HepG2 (cell line): ENCODE measurements around the gene XPO1. TPM values are rescaled to one million over a fixed set of nuclear protein-coding genes. Genes with fewer than 3 reads are reported as not detected.

Source experiments
- CBFB ChIP-seq: sonication (generic); formaldehyde crosslinking; IDR thresholded peaks from 2 replicates; pipeline ENCODE4 v1.4.0; 2020; ENCODE audit warnings: missing genetic modification reagents
- HDAC2 ChIP-seq: sonication (generic); formaldehyde crosslinking; IDR thresholded peaks from 2 replicates; pipeline ENCODE4 v1.4.0; 2020; ENCODE audit warnings: missing genetic modification reagents
- IKZF5 ChIP-seq: IDR thresholded peaks from 2 replicates; pipeline ENCODE4 v1.6.1; 2018; ENCODE audit warnings: missing genetic modification reagents, mild to moderate bottlenecking, missing compliant biosample characterization
- KDM5B ChIP-seq: sonication (generic); formaldehyde crosslinking; IDR thresholded peaks from 2 replicates; pipeline ENCODE4 v1.4.0; 2020; ENCODE audit warnings: missing genetic modification reagents, mild to moderate bottlenecking, borderline replicate concordance
- SIN3B ChIP-seq: fragments of 150-350 bp; IDR thresholded peaks from 2 replicates; pipeline ENCODE4 v1.6.1; 2014; ENCODE audit warnings: low read length
- SP4 ChIP-seq: sonication (generic); formaldehyde crosslinking; IDR thresholded peaks from 2 replicates; pipeline ENCODE4 v1.8.1; 2023; ENCODE audit warnings: mild to moderate bottlenecking, missing genetic modification reagents
- SRSF1 ChIP-seq: fragments of 200-400 bp; formaldehyde crosslinking; optimal IDR thresholded peaks from 2 replicates; pipeline ENCODE3; 2017; ENCODE audit warnings: mild to moderate bottlenecking, low read depth, low read length, moderate library complexity
- UBTF ChIP-seq: sonication (generic); formaldehyde crosslinking; IDR thresholded peaks from 2 replicates; pipeline ENCODE4 v1.4.0; 2020; ENCODE audit warnings: mild to moderate bottlenecking, missing genetic modification reagents
- ZBTB7A ChIP-seq: sonication (generic); formaldehyde crosslinking; IDR thresholded peaks from 2 replicates; pipeline ENCODE4 v1.8.0; 2022; ENCODE audit warnings: mild to moderate bottlenecking, missing genetic modification reagents
- ZFP1 ChIP-seq: IDR thresholded peaks from 2 replicates; pipeline ENCODE4 v1.6.1; 2016
- ZFP82 ChIP-seq: sonication (generic); formaldehyde crosslinking; IDR thresholded peaks from 2 replicates; pipeline ENCODE4 v1.5.1; 2020; ENCODE audit warnings: mild to moderate bottlenecking, missing genetic modification reagents, borderline replicate concordance
- ZNF256 ChIP-seq: sonication (generic); formaldehyde crosslinking; conservative IDR thresholded peaks from 2 replicates; pipeline ENCODE4 v1.4.0; 2020; ENCODE audit warnings: missing genetic modification reagents
- ZNF550 ChIP-seq: sonication (generic); formaldehyde crosslinking; IDR thresholded peaks from 2 replicates; pipeline ENCODE4 v1.4.0; 2020; ENCODE audit warnings: mild to moderate bottlenecking, missing genetic modification reagents, borderline replicate concordance
- ZNF605 ChIP-seq: sonication (generic); formaldehyde crosslinking; IDR thresholded peaks from 2 replicates; pipeline ENCODE4 v1.8.0; 2022; ENCODE audit warnings: mild to moderate bottlenecking, missing genetic modification reagents
- polyA plus RNA-seq, 8 experiments: library from polyadenylated mRNA; depleted of rRNA in 3 of 8; stranded (reverse) in 7 of 8; unstranded in 1 of 8; fragments of >200 nt; fragmentation: Illumina TruSeq in 4 of 8; extraction: Trizol in 4 of 8; gene quantifications; 2 replicates each; pipeline versions ENCODE4 v1.2.1 to v1.2.3, GENCODE V29; 2011 to 2016; ENCODE audit warnings: low read depth in 4 of 8, missing spikeins in 1 of 8, mixed read lengths in 1 of 8; ENCODE audit not compliant: insufficient read depth in 1 of 8
- total RNA-seq, 5 experiments: library from RNA; depleted of rRNA; stranded (reverse); fragments of >200 nt; fragmentation: Illumina TruSeq; extraction: Trizol; gene quantifications; 2 replicates each; pipeline ENCODE4 v1.2.3, GENCODE V29; 2016; ENCODE audit warnings: low read depth in 1 of 5
- TF ChIP-seq, protein P1 (sequence below): sonication (generic); formaldehyde crosslinking; IDR thresholded peaks from 2 replicates; pipeline ENCODE4 v1.5.0; 2020; ENCODE audit warnings: missing genetic modification reagents
- TF ChIP-seq, protein P2 (sequence below): sonication (generic); formaldehyde crosslinking; IDR thresholded peaks from 2 replicates; pipeline ENCODE4 v1.4.0; 2020; ENCODE audit warnings: mild to moderate bottlenecking, missing genetic modification reagents

Gene XPO1
- total and polyA plus RNA-seq, 2 of the 13 experiments (the other 11 are each of a cell fraction or from before 2014, with no cell fraction given): 67.4 to 212 TPM

DNA sequence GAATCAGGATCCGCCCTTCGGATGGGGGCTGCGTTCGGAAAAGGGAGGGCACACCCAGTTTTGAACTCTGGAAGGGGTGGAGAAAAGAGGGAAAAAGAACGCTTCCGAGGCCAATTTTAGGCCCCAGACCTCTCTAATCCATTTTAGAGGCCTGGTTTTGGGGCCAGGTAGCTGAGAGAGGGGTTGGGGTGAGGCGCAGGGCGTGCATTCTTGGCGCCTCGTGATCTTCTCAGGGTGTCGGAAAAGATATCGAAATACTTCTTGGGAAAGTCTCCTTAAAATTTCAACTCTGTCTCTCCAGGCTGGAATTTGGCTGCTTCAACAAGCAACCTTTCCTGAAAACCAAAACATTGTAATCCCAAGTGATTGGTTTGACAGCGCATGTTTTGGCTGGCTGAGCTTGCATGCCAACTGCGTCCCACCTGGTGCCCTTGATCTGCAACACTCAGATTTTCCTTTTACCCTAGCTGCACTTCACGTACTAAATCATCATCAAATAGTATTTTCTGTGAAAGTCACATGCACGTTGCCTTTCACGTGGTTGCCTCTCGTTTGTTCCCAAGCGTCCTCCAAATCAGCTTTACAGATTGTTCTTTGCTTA is 864 bp upstream of the XPO1 start (continued):
- TF ChIP-seq IKZF5 (0 out of 2 replicates have a peak, but pooled peaks have one; percentile 50), ZFP1 (CRISPR knock-in tag) (no peak), SP4 (CRISPR knock-in tag) (no peak; the same call in 1 of the 2 replicates), ZBTB7A (no peak), ZNF605 (0 out of 2 replicates have a peak, but pooled peaks have one; percentile 70), ZNF256 (CRISPR knock-in tag) (0 out of 2 replicates have a peak, but pooled peaks have one; percentile 30), UBTF (CRISPR knock-in tag) (no peak), HDAC2 (CRISPR knock-in tag) (0 out of 2 replicates have a peak, but pooled peaks have one; percentile 7), ZFP82 (CRISPR knock-in tag) (no peak; the same call in 1 of the 2 replicates), SIN3B (no peak), SRSF1 (no peak), CBFB (no peak), KDM5B (peak; percentile 75; the same call in 1 of the 2 replicates), ZNF550 (CRISPR knock-in tag) (no peak)
- TF ChIP-seq, protein P1, sequence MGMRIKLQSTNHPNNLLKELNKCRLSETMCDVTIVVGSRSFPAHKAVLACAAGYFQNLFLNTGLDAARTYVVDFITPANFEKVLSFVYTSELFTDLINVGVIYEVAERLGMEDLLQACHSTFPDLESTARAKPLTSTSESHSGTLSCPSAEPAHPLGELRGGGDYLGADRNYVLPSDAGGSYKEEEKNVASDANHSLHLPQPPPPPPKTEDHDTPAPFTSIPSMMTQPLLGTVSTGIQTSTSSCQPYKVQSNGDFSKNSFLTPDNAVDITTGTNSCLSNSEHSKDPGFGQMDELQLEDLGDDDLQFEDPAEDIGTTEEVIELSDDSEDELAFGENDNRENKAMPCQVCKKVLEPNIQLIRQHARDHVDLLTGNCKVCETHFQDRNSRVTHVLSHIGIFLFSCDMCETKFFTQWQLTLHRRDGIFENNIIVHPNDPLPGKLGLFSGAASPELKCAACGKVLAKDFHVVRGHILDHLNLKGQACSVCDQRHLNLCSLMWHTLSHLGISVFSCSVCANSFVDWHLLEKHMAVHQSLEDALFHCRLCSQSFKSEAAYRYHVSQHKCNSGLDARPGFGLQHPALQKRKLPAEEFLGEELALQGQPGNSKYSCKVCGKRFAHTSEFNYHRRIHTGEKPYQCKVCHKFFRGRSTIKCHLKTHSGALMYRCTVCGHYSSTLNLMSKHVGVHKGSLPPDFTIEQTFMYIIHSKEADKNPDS (CRISPR knock-in tag): no peak
- TF ChIP-seq, protein P2, sequence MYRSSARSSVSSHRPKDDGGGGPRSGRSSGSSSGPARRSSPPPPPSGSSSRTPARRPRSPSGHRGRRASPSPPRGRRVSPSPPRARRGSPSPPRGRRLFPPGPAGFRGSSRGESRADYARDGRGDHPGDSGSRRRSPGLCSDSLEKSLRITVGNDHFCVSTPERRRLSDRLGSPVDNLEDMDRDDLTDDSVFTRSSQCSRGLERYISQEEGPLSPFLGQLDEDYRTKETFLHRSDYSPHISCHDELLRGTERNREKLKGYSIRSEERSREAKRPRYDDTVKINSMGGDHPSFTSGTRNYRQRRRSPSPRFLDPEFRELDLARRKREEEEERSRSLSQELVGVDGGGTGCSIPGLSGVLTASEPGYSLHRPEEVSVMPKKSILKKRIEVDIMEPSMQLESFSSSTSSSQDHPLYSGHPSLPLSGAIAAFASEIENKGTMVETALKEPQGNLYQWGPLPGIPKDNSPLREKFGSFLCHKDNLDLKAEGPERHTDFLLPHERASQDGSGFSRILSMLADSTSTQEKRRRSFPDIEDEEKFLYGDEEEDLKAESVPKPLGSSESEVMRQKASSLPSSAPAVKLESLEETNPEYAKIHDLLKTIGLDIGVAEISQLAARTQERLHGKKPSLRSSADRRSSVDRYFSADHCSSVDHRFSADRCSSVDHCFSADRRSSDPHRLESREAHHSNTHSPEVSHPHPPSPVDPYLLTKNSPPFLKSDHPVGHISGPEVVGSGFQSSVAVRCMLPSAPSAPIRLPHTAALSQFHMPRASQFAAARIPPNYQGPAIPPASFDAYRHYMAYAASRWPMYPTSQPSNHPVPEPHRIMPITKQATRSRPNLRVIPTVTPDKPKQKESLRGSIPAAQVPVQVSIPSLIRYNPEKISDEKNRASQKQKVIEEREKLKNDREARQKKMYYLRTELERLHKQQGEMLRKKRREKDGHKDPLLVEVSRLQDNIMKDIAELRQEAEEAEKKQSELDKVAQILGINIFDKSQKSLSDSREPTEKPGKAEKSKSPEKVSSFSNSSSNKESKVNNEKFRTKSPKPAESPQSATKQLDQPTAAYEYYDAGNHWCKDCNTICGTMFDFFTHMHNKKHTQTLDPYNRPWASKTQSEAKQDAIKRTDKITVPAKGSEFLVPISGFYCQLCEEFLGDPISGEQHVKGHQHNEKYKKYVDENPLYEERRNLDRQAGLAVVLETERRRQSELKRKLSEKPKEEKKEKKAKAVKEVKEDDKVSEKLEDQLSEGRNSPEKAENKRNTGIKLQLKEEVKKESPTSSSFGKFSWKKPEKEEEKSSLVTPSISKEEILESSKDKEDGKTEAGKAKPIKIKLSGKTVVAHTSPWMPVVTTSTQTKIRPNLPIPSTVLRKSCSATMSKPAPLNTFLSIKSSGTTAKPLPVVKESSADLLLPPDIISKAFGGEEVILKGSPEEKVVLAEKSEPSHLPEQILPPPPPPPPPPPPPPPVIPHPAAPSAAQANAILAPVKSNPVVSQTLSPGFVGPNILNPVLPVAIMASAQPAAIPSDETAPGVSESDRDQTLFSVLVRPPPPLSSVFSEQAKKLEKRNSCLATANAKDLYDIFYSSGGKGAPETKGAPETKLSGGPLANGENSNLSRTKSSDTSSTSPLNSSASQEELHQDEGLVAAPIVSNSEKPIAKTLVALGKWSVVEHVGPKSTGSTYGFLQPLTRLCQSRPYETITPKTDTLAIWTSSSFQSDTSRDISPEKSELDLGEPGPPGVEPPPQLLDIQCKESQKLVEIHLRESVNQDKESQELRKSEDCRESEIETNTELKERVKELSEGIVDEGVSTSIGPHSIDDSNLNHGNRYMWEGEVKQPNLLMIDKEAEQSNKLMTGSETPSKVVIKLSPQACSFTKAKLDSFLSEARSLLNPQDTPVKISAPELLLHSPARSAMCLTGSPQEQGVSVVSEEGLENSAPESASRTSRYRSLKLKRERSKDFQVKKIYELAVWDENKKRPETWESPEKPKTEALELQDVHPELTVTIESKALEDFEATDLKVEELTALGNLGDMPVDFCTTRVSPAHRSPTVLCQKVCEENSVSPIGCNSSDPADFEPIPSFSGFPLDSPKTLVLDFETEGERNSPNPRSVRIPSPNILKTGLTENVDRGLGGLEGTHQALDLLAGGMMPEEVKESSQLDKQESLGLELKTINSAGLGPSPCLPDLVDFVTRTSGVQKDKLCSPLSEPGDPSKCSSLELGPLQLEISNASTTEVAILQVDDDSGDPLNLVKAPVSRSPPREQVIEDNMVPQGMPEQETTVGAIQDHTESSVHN (CRISPR knock-in tag): no peak
